ENCODE measurements around the gene STAG2.
"Not testable (repeated sequence)": the region's sequence is repeated elsewhere in the genome, so short reads cannot be mapped to it uniquely, and the experiment has no call there.

STAG2 gene

GRCh38 chrX:124127496-124127895 lies 166.0 kb downstream of the STAG2 start:
- in situ Hi-C loops (cut with HindIII; ENCODE audit: low sequenced_read_pairs) = no loop called here
- DNase-seq (ENCODE audit: low read depth, low spot score) = no peak
- TF ChIP-seq CTCF (IDR thresholded peaks at IDR 0.05; ENCODE audit: low read depth, low read length) = no peak
- no peak overlapping the region for H3K4me3 ChIP-seq (ENCODE audit: low read depth, low read length)

DNA sequence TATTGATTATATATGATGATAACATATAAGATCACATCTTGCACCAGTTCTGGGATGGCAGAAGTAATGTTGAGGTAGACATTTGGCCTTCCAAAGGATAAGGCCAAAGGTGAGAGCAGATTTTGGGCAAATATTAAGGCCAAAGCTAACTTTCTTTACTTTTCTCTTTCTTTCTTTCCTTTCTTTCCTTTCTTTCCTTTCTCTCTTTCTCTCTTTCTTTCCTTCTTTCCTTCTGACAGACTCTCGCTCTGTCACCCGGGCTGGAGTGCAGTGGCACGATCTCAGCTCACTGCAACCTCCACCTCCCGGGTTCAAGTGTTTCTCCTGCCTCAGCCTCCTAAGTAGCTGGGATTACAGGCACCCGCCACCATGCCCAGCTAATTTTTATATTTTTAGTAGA lies 170.9 kb downstream of the STAG2 start:
- in situ Hi-C loops (cut with HindIII; ENCODE audit: low sequenced_read_pairs); DNase-seq (ENCODE audit: low read depth, low spot score): not testable (repeated sequence)

GRCh38 chrX:124145749-124146148 lies 184.2 kb downstream of the STAG2 start:
- no peak overlapping the region for H3K4me3 ChIP-seq (ENCODE audit: low read depth, low read length)
- no peak for DNase-seq (ENCODE audit: low read depth, low spot score)
- in situ Hi-C loops (cut with HindIII; ENCODE audit: low sequenced_read_pairs) = no loop called here
- no peak for TF ChIP-seq CTCF (IDR thresholded peaks at IDR 0.05; ENCODE audit: low read depth, low read length)

More for the DNA sequence above, 170.9 kb downstream of the STAG2 start:
- H3K4me3 ChIP-seq (ENCODE audit: low read depth, low read length) = not testable (repeated sequence)

DNA sequence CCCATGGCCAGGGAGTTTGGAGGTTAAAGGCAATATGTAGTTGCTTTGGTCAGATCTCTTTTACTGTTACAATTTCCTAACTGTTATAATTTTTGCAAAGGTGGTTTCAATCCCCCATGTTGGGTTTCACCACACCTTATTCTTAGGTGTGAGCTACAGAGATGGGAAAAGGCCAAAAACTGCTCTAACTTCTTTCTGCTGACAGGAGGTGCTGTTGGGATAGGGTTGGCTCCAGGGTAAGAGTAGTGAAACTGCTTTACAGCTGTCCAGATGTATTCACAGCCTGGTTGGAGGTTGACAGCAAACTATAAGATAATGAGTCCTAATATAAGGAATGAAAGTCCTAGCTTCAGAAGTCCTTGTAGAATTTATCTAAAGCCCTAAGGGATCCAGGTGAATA lies 189.7 kb downstream of the STAG2 start:
- in situ Hi-C loops (cut with HindIII; ENCODE audit: low sequenced_read_pairs) = no loop called here

More for the DNA sequence above, 189.7 kb downstream of the STAG2 start:
- no peak overlapping the region for H3K4me3 ChIP-seq (ENCODE audit: low read depth, low read length)
- no peak for TF ChIP-seq CTCF (IDR thresholded peaks at IDR 0.05; ENCODE audit: low read depth, low read length)
- no peak for DNase-seq (ENCODE audit: low read depth, low spot score)
